Activated CD8-positive, alpha-beta memory T cell treated with anti-CD3 and anti-CD28 coated beads for 24 hours (primary cell): ENCODE measurements around the gene PLXNA2.

Source experiments
- DNase-seq: peaks from one replicate; pipeline ENCODE4 v3.0.0-alpha.2; 2020

The PLXNA2 gene

GRCh38 chr1:207988326-207989165 lies 255.6 kb downstream of the PLXNA2 start:
- DNase-seq: no peak

- no peak for DNase-seq
These were observed 257.0 kb downstream of the PLXNA2 start for GRCh38 chr1:207987164-207987563.

GRCh38 chr1:207985996-207986395 lies 258.2 kb downstream of the PLXNA2 start:
- no peak for DNase-seq

- DNase-seq: no peak
These were observed 259.2 kb downstream of the PLXNA2 start for GRCh38 chr1:207984831-207985572.

GRCh38 chr1:207983044-207983635 lies 261.0 kb downstream of the PLXNA2 start:
- DNase-seq: no peak

- no peak for DNase-seq
These were observed 262.2 kb downstream of the PLXNA2 start for GRCh38 chr1:207981976-207982375.

- no peak for DNase-seq
These were observed 265.7 kb downstream of the PLXNA2 start for GRCh38 chr1:207978441-207978840.

GRCh38 chr1:207977876-207978275 lies 266.3 kb downstream of the PLXNA2 start:
- DNase-seq: no peak

GRCh38 chr1:207973898-207974568 lies 270.2 kb downstream of the PLXNA2 start:
- no peak for DNase-seq

- DNase-seq: no peak
These were observed 271.8 kb downstream of the PLXNA2 start for GRCh38 chr1:207972337-207972736.
